CD4-positive, alpha-beta memory T cell (primary cell): ENCODE results near the gene HDAC9. TPM values are rescaled to one million over a fixed set of nuclear protein-coding genes. Genes with fewer than 3 reads are reported as not detected.

Experiments used
- CTCF ChIA-PET: fragments of 350-600 bp; sonication (Branson Sonifier 250); formaldehyde crosslinking; loops from one replicate; lab custom pipeline; 2021; ENCODE audit warnings: inconsistent platforms; ENCODE audit not compliant: partially characterized antibody; lab: Charles Lee
- POLR2A ChIA-PET: fragments of 350-600 bp; sonication (Branson Sonifier 250); formaldehyde crosslinking; loops from one replicate; lab custom pipeline; 2021; ENCODE audit not compliant: partially characterized antibody; lab: Charles Lee
- DNase-seq, 5 donors: peaks; one replicate each; pipeline versions ENCODE4 v3.0.0 to v3.0.0-alpha.2; 2020 to 2022; ENCODE audit warnings: mixed read lengths in 1 of 5
- H3K27ac ChIP-seq: one replicate; pipeline ENCODE4 v1.7.0; 2013; ENCODE audit warnings: low read depth, low read length
- H3K27me3 ChIP-seq: 2 replicates; pipeline ENCODE4 v1.7.0; 2013; ENCODE audit warnings: mild to moderate bottlenecking, low read length, moderate library complexity; ENCODE audit not compliant: insufficient read depth
- H3K36me3 ChIP-seq: 2 replicates; pipeline ENCODE4 v1.7.0; 2013; ENCODE audit warnings: mild to moderate bottlenecking, low read length, moderate library complexity; ENCODE audit not compliant: insufficient read depth
- H3K4me1 ChIP-seq: 2 replicates; pipeline ENCODE4 v1.7.0; 2013; ENCODE audit warnings: mild to moderate bottlenecking, low read length, moderate library complexity; ENCODE audit not compliant: insufficient read depth
- H3K4me3 ChIP-seq, 2 donors: one replicate each; pipeline ENCODE4 v1.7.0; 2013; ENCODE audit warnings: low read length in 2 of 2, mild to moderate bottlenecking in 1 of 2
- H3K9me3 ChIP-seq, 2 donors: one replicate each; pipeline ENCODE4 v1.7.0; 2013; ENCODE audit warnings: low read length in 2 of 2, control low read depth in 1 of 2; ENCODE audit not compliant: control insufficient read depth in 1 of 2
- H3K27ac Mint-ChIP-seq, 7 donors: one replicate each; pipeline ENCODE4 v1.8.0; 2020 to 2021; ENCODE audit warnings: mixed read lengths in 7 of 7, mild to moderate bottlenecking in 6 of 7, inconsistent platforms in 3 of 7, moderate library complexity in 3 of 7
- H3K27me3 Mint-ChIP-seq, 2 donors: one replicate each; pipeline ENCODE4 v1.8.0; 2020 to 2021; ENCODE audit warnings: mixed read lengths in 2 of 2
- H3K36me3 Mint-ChIP-seq, 2 donors: one replicate each; pipeline ENCODE4 v1.8.0; 2020 to 2021; ENCODE audit warnings: mixed read lengths in 2 of 2, inconsistent platforms in 1 of 2, mild to moderate bottlenecking in 1 of 2
- H3K4me1 Mint-ChIP-seq, 4 donors: one replicate each; pipeline ENCODE4 v1.8.0; 2020 to 2021; ENCODE audit warnings: mixed read lengths in 4 of 4, mild to moderate bottlenecking in 1 of 4
- H3K4me3 Mint-ChIP-seq, 8 donors: one replicate each; pipeline ENCODE4 v1.8.0; 2020 to 2021; ENCODE audit warnings: mixed read lengths in 8 of 8, mild to moderate bottlenecking in 7 of 8, moderate library complexity in 6 of 8, inconsistent platforms in 3 of 8
- H3K9me3 Mint-ChIP-seq, 8 donors: one replicate each; pipeline ENCODE4 v1.8.0; 2020 to 2021; ENCODE audit warnings: mixed read lengths in 8 of 8, mild to moderate bottlenecking in 5 of 8, inconsistent platforms in 3 of 8, moderate library complexity in 1 of 8
- intact Hi-C: fragments of 100-400 bp; cut with micrococcal nuclease; formaldehyde crosslinking; loops from one replicate; pipeline ENCODE4 v1.15.1; 2023
- polyA plus RNA-seq, 2 donors: library from polyadenylated mRNA; unstranded; fragments of 300-500 nt; fragmentation: Illumina TruSeq; gene quantifications; one replicate each; pipeline ENCODE4 v1.2.3, GENCODE V29; 2021
- total RNA-seq, 2 experiments: library from RNA; stranded (reverse); gene quantifications; one replicate each; pipeline ENCODE4 v1.2.3, GENCODE V29; 2021

Gene HDAC9
- total and polyA plus RNA-seq, 4 experiments from 2014 or later = 0.36 to 0.73 (median 0.39) TPM; not detected in 1

GRCh38 chr7:18637516-18637915 lies 142.0 kb downstream of the HDAC9 start:
- Mint-ChIP-seq H3K27me3 (no peaks in the 10 kb centered on the region), H3K4me3 (no peak overlapping the region), H3K9me3 (peaks cover 0 to 2% (median 0%) of the 10 kb centered on the region in 8 donors), H3K27ac (no peak overlapping the region), H3K36me3 (no peaks in the 10 kb centered on the region), H3K4me1 (no peaks in the 10 kb centered on the region)
- no peaks in the 10 kb centered on the region for H3K9me3 ChIP-seq
- H3K36me3 ChIP-seq = no peaks in the 10 kb centered on the region
- no peaks in the 10 kb centered on the region for H3K27me3 ChIP-seq
- H3K4me3 ChIP-seq = no peak overlapping the region
- CTCF ChIA-PET = no interaction called here
- DNase-seq = no peak
- no peaks in the 10 kb centered on the region for H3K4me1 ChIP-seq
- intact Hi-C loops = no loop called here
- POLR2A ChIA-PET = no interaction called here
- no peak overlapping the region for H3K27ac ChIP-seq

DNA sequence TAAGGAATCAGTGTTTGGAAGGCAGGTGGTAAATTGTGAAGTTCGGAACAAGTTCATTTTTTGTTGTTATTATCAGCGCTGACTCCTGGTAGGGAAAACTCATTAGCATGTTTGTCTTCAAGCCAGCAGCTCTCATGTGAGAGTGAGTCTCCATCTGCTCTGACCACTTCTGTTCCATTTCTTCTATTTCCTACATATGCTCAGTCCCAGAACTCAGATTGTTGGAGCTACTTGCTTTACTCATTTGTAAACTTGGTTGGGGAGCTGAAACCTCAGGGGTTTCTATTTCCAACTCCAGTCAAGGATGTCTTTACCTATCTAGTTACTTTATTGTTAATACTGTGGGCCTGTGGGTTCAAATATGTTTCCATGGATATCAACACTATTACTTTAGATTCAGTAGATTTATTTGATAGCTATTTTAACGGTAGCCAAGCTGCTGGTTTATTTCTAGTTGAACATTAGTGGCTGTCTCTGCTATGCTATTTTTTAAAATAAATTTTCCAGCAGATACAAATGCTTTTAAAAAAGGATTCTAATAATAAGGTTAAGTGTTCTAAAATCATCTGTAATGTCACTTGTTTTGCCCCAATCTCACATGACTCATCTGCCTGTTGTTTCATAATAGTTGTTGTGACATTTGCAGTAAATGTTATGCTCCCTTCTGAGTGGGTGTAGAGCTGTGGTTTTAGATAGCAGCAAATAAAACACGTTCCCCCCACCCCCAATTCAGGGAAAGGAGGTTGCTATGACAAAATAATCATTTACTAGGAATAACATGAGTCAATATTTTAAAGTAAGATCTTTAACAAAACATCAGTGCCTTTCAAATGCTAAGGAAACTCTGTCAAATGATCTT lies 143.3 kb downstream of the HDAC9 start:
- ChIA-PET POLR2A (no interaction called here), CTCF (no interaction called here)
- Mint-ChIP-seq H3K9me3 (peaks cover 0 to 2% (median 0%) of the 10 kb centered on the region in 8 donors), H3K36me3 (no peaks in the 10 kb centered on the region), H3K27me3 (no peaks in the 10 kb centered on the region), H3K4me3 (peak overlapping the region in 1 of 8 donors; percentile 22), H3K4me1 (no peaks in the 10 kb centered on the region), H3K27ac (peak overlapping the region in 5 of 7 donors; percentile 17 to 68 (median 19))
- intact Hi-C loops = no loop called here
- Histone ChIP-seq H3K9me3 (no peaks in the 10 kb centered on the region), H3K27me3 (no peaks in the 10 kb centered on the region), H3K4me3 (no peak overlapping the region), H3K4me1 (no peaks in the 10 kb centered on the region), H3K27ac (no peak overlapping the region), H3K36me3 (no peaks in the 10 kb centered on the region)
- DNase-seq = peak in 2 of 5 donors; percentile 10 to 18

DNA sequence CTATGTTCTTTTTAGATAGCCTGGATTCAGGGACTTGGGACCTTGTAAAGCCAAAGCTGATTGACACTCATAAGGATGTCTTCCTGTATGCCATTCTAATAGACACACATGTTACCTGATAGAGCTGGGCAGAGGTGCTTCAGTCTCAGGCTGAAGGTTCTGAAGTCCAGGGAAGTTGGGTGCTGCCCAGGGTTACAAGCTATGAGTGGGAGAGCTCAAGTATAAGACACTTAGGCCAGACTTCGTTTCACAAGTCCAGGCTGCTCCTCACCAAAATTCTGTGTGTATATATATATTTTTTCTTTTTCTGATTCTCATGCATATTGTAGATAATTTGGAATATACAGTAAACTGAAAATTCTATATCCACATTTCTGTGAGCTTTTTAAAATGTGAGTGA lies 144.2 kb downstream of the HDAC9 start:
- no peak overlapping the region for H3K4me3 Mint-ChIP-seq
- intact Hi-C loops = no loop called here
- CTCF ChIA-PET = no interaction called here

DNA sequence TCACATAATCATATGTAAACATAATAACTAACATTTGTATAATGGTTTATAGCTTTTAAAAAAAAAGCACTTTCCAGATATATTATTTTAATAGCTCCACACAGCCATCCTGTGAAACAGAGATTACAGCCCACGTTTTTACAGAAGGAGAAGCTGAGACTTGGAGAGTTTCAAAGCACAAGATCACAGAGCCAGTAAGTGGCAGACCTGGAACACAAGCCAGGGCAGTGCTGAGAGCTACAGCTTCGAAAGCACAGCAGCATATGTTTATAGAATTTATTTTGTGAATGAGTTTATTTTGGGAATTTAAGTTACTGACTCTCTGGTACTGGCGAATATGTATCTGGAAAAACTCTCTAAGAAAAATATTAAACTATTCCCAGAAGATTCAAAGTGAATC lies 149.4 kb downstream of the HDAC9 start:
- Mint-ChIP-seq H3K36me3 (no peaks in the 10 kb centered on the region), H3K4me3 (no peak overlapping the region), H3K27ac (no peak overlapping the region), H3K4me1 (no peaks in the 10 kb centered on the region), H3K27me3 (no peaks in the 10 kb centered on the region), H3K9me3 (peaks cover 0 to 2% (median 0%) of the 10 kb centered on the region in 8 donors)
- intact Hi-C loops = no loop called here
- H3K9me3 ChIP-seq = no peaks in the 10 kb centered on the region
- no peak for DNase-seq
- ChIA-PET CTCF (no interaction called here), POLR2A (no interaction called here)
- no peaks in the 10 kb centered on the region for H3K4me1 ChIP-seq
- H3K4me3 ChIP-seq = no peak overlapping the region
- no peaks in the 10 kb centered on the region for H3K27me3 ChIP-seq
- no peak overlapping the region for H3K27ac ChIP-seq
- H3K36me3 ChIP-seq = no peaks in the 10 kb centered on the region

More for the DNA sequence above, 144.2 kb downstream of the HDAC9 start:
- no peak for DNase-seq
- H3K4me3 ChIP-seq = no peak overlapping the region
- H3K36me3 ChIP-seq = no peaks in the 10 kb centered on the region
- H3K4me1 Mint-ChIP-seq = no peaks in the 10 kb centered on the region
- H3K36me3 Mint-ChIP-seq = no peaks in the 10 kb centered on the region
- peak overlapping the region in 3 of 7 donors; percentile 17 to 51 (median 50) for H3K27ac Mint-ChIP-seq
- no peaks in the 10 kb centered on the region for H3K27me3 Mint-ChIP-seq
- H3K9me3 Mint-ChIP-seq = peaks cover 0 to 2% (median 0%) of the 10 kb centered on the region in 8 donors
- H3K27ac ChIP-seq = no peak overlapping the region
- no peaks in the 10 kb centered on the region for H3K4me1 ChIP-seq
- H3K27me3 ChIP-seq = no peaks in the 10 kb centered on the region
- POLR2A ChIA-PET = no interaction called here
- H3K9me3 ChIP-seq = no peaks in the 10 kb centered on the region

DNA sequence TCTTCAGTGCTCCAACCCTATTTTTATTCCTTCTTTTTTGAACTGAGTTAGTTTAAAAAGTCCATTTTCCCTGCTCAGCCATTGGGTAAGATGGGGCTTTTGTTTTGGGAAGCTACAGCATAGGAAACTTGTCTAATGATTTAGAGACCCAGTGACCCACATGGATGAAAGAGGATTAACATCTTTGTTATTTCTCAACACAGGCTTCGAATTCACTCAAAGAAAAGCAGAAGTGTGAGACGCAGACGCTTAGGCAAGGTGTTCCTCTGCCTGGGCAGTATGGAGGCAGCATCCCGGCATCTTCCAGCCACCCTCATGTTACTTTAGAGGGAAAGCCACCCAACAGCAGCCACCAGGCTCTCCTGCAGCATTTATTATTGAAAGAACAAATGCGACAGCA lies 152.0 kb downstream of the HDAC9 start:
- ChIA-PET POLR2A (no interaction called here), CTCF (no interaction called here)
- Histone ChIP-seq H3K9me3 (no peaks in the 10 kb centered on the region), H3K27ac (no peak overlapping the region), H3K36me3 (no peaks in the 10 kb centered on the region), H3K4me1 (no peaks in the 10 kb centered on the region), H3K27me3 (no peaks in the 10 kb centered on the region), H3K4me3 (no peak overlapping the region)
- Mint-ChIP-seq H3K36me3 (no peaks in the 10 kb centered on the region), H3K4me3 (no peak overlapping the region), H3K27ac (no peak overlapping the region), H3K9me3 (peaks cover 0 to 2% (median 0%) of the 10 kb centered on the region in 8 donors), H3K4me1 (no peaks in the 10 kb centered on the region), H3K27me3 (no peaks in the 10 kb centered on the region)
- DNase-seq = no peak
- intact Hi-C loops = no loop called here

- ChIA-PET POLR2A (no interaction called here), CTCF (no interaction called here)
- no peak overlapping the region for H3K4me3 Mint-ChIP-seq
- H3K4me1 ChIP-seq = no peaks in the 10 kb centered on the region
- no peaks in the 10 kb centered on the region for H3K27me3 ChIP-seq
- no peaks in the 10 kb centered on the region for H3K36me3 ChIP-seq
- no peaks in the 10 kb centered on the region for H3K27me3 Mint-ChIP-seq
- H3K4me3 ChIP-seq = no peak overlapping the region
- H3K27ac Mint-ChIP-seq = no peak overlapping the region
- H3K9me3 ChIP-seq = no peaks in the 10 kb centered on the region
- no peak overlapping the region for H3K27ac ChIP-seq
- H3K36me3 Mint-ChIP-seq = no peaks in the 10 kb centered on the region
- peak in 1 of 5 donors; percentile 13 for DNase-seq
- H3K4me1 Mint-ChIP-seq = no peaks in the 10 kb centered on the region
- H3K9me3 Mint-ChIP-seq = peaks cover 0 to 2% (median 0%) of the 10 kb centered on the region in 8 donors
- intact Hi-C loops = no loop called here
Observed at GRCh38 chr7:18648849-18649758, 153.6 kb downstream of the HDAC9 start.
